ENCODE data around the gene TAGLN.
A peak's percentile ranks its signal among the peaks of the same experiment; 100 is the strongest.
"Not testable (repeated sequence)": the region's sequence is repeated elsewhere in the genome, so short reads cannot be mapped to it uniquely, and the experiment has no call there.

Gene TAGLN

GRCh38 chr11:117176186-117176585 lies 23.0 kb upstream of the TAGLN start:
- FAIRE-seq = no peak
- no peak for TF ChIP-seq POLR2A (IDR thresholded peaks at IDR 0.05; ENCODE audit: low read depth, low read length)
- no peak for DNase-seq (ENCODE audit: insufficient read length, low spot score)

- DNase-seq (ENCODE audit: insufficient read length, low spot score) (no peak), FAIRE-seq (no peak)
- TF ChIP-seq POLR2A (IDR thresholded peaks at IDR 0.05; ENCODE audit: low read depth, low read length) = no peak
These were observed 21.5 kb upstream of the TAGLN start for GRCh38 chr11:117177534-117178209.

GRCh38 chr11:117178210-117179034 lies 20.7 kb upstream of the TAGLN start, which contains the start of gene SIDT2:
Gene SIDT2, plus strand, starts transcription at chr11:117178743. Its CDS starts 521 bp downstream, at chr11:117179264.
- peak; percentile 54; the same call in 1 of the 2 replicates for TF ChIP-seq POLR2A (IDR thresholded peaks at IDR 0.05; ENCODE audit: low read depth, low read length)
- DNase-seq (ENCODE audit: insufficient read length, low spot score) (peak; percentile 68), FAIRE-seq (peak; percentile 50)

DNA sequence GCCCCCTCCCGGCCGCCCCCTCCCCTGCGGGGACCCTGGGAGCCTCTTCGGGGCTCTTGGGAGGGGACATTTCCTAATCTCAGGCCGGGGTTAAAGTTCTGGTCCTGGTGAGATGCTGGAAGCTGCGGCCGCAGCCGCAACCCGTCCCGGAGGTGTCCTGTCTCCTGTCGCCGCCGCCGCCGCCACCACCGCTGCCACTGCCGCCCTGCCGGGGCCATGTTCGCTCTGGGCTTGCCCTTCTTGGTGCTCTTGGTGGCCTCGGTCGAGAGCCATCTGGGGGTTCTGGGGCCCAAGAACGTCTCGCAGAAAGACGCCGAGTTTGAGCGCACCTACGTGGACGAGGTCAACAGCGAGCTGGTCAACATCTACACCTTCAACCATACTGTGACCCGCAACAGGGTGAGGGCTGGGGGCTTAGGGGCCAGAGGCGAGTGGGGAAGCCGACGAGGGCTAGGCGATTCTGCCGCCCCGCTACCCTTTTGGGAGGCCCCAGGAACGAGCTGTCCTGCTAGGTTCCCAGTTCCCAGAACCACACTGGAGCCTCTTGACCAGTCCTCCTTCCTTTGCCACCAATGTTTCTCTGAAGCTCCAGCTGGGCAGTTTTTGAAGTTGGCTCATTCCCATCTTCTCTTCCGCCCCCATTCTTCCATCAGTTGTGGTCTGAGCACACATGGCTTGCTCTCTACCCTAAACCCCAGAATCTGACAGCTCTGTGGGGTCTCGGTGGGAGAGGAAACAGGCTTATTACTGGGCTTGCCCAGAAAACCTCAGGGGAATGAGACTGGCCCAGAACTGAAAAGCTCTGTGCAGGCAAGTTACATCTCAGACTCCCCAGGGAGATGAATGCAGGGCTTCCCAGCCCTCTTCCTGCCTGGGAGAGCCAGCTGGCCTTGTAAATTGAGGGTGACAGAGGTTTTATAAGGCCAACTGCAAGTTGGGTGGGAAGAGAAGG lies 19.8 kb upstream of the TAGLN start:
- DNase-seq (ENCODE audit: insufficient read length, low spot score) = no peak
- no peak for FAIRE-seq

GRCh38 chr11:117180020-117180419 lies 19.1 kb upstream of the TAGLN start:
- no peak for TF ChIP-seq POLR2A (IDR thresholded peaks at IDR 0.05; ENCODE audit: low read depth, low read length)
- FAIRE-seq (no peak), DNase-seq (ENCODE audit: insufficient read length, low spot score) (no peak)

More for the DNA sequence above, 19.8 kb upstream of the TAGLN start:
- TF ChIP-seq POLR2A (IDR thresholded peaks at IDR 0.05; ENCODE audit: low read depth, low read length) = no peak

DNA sequence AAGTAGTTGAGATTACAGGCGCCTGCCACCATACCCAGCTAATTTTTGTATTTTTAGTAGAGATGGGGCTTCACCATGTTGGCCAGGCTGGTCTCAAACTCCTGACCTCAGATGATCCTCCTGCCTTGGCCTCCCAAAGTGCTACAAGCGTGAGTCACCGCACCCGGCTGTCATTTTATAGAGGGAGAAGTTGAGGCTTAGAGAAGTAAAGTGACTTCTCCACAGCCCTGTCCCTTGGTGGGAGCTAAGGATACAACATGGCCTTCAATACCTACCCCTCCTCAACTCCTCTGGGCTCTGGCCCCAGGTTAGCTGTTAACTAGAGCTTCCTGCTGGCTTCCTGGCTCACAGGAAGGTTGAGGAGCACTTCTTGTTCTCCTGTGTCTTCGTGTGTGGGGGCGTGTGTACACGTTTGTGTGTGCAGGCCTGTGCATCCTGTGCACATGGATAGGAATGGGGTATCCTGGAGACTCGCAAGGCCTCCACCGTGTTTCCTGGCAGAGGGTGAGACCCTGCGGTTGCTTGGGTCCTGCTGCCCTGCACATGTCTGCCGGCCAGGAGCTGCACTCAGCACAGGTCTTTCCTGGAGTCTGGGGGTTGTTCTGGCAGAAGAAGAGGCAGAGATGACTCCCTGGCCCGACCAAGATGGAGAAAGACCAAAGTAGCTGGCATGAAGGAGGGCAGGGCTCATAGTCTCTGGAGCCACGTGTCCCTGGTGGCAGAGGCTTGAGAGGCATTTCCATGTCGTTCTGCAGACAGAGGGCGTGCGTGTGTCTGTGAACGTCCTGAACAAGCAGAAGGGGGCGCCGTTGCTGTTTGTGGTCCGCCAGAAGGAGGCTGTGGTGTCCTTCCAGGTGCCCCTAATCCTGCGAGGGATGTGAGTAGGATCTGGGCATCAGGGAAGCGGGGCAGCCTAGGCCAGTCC lies 18.2 kb upstream of the TAGLN start:
- no peak for DNase-seq (ENCODE audit: insufficient read length, low spot score)
- no peak for FAIRE-seq
- TF ChIP-seq POLR2A (IDR thresholded peaks at IDR 0.05; ENCODE audit: low read depth, low read length) = no peak

- TF ChIP-seq POLR2A (IDR thresholded peaks at IDR 0.05; ENCODE audit: low read depth, low read length) = no peak
- DNase-seq (ENCODE audit: insufficient read length, low spot score) (no peak), FAIRE-seq (no peak)
These were observed 17.3 kb upstream of the TAGLN start for GRCh38 chr11:117181586-117182550.

DNA sequence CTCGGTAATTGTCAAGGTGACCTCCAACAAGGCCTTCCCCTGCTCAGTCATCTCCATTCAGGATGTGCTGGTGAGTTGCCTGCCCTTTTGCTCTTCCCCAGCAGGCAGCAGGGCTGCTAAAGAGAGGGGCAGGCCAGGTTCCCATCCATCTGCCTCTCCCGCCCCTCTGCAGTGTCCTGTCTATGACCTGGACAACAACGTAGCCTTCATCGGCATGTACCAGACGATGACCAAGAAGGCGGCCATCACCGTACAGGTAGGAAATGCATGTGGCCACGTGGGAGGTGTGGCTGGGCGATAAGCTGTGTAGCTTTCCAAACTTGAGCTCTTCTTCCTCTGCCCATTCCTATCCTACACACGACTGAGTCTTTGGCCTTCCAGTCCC lies 16.6 kb upstream of the TAGLN start:
- TF ChIP-seq POLR2A (IDR thresholded peaks at IDR 0.05; ENCODE audit: low read depth, low read length) = no peak
- FAIRE-seq (no peak), DNase-seq (ENCODE audit: insufficient read length, low spot score) (no peak)

DNA sequence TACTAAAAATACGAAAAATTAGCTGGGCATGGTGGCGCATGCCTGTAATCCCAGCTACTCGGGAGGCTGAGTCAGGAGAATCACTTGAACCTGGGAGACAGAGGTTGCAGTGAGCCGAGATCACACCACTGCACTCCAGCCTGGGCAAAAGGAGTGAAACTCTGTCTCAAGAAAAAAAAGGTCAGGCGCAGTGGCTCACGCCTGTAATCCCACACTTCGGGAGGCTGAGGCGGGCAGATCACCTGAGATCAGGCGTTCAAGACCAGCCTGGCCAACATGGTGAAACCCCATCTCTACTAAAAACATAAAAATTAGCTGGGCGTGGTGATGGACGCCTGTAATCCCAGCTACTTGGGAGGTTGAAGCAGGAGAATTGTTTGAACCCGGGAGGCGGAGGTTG lies 16.0 kb upstream of the TAGLN start:
- FAIRE-seq; DNase-seq (ENCODE audit: insufficient read length, low spot score): not testable (repeated sequence)

DNA sequence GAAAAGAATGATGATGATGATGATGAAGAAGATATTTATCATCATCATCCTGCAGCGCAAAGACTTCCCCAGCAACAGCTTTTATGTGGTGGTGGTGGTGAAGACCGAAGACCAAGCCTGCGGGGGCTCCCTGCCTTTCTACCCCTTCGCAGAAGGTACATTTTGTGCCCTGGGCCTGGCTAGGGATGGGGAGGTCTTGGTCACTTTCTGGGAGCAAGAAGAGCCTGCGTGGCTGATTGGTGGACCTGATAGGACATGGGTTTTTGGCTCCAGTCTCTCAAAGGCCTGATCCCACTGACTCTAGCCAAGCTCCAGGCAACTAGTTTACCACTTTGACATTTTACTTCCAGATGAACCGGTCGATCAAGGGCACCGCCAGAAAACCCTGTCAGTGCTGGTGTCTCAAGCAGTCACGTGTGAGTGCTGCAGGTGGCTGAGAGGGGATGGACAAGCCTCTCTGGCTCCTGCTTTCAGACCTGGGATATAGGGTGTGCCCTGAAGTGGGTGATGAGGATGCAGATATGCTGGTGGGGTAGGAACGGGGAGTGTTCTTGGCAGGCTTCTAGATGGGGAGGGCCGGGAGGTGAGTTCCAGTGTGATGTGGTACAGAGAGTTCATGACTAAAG lies 15.3 kb upstream of the TAGLN start:
- FAIRE-seq = no peak
- TF ChIP-seq POLR2A (IDR thresholded peaks at IDR 0.05; ENCODE audit: low read depth, low read length) = no peak
- DNase-seq (ENCODE audit: insufficient read length, low spot score) = no peak

GRCh38 chr11:117185736-117186430 lies 13.3 kb upstream of the TAGLN start:
- TF ChIP-seq POLR2A (IDR thresholded peaks at IDR 0.05; ENCODE audit: low read depth, low read length) = no peak
- DNase-seq (ENCODE audit: insufficient read length, low spot score) (no peak), FAIRE-seq (no peak)

Data from H54 (cell line).